Heart left ventricle (tissue), 16 donors: ENCODE measurements around the gene FCMR. TPM values are rescaled to one million over a fixed set of nuclear protein-coding genes. Genes with fewer than 3 reads are reported as not detected.

Experiments used
- ATAC-seq, 4 donors: fragments of 200-7000 bp; cut with Tn5 transposase; one replicate each; pipeline ENCODE4 v1.9.1; 2020 to 2022; ENCODE audit warnings: moderate library complexity in 4 of 4, mild to moderate bottlenecking in 3 of 4, moderate number of reproducible peaks in 1 of 4
- DNase-seq, 5 donors: peaks; one replicate each; pipeline ENCODE4 v3.0.0-alpha.2; 2020
- H3K27ac ChIP-seq, 12 donors: fragments of 200-600 bp; sonication (generic) in 4 of 12; one replicate each; pipeline versions ENCODE4 v1.5.0 to v1.8.0; 2016 to 2022; ENCODE audit warnings: mild to moderate bottlenecking in 2 of 12
- H3K27me3 ChIP-seq, 9 donors: fragments of 200-600 bp; sonication (generic) in 2 of 9; one replicate each; pipeline versions ENCODE4 v1.5.1 to v1.8.0; 2016 to 2022; ENCODE audit warnings: mild to moderate bottlenecking in 3 of 9
- H3K36me3 ChIP-seq, 9 donors: fragments of 200-600 bp; sonication (generic) in 2 of 9; one replicate each; pipeline versions ENCODE4 v1.5.0 to v1.8.0; 2018 to 2022; ENCODE audit warnings: mild to moderate bottlenecking in 2 of 9
- H3K4me1 ChIP-seq, 12 donors: fragments of 200-600 bp; sonication (generic) in 4 of 12; one replicate each; pipeline versions ENCODE4 v1.5.0 to v1.8.0; 2016 to 2022; ENCODE audit warnings: mild to moderate bottlenecking in 3 of 12
- H3K4me3 ChIP-seq, 12 donors: fragments of 200-600 bp; sonication (generic) in 4 of 12; one replicate each; pipeline versions ENCODE4 v1.5.0 to v1.8.0; 2017 to 2022; ENCODE audit warnings: mild to moderate bottlenecking in 9 of 12, moderate library complexity in 4 of 12
- H3K9me3 ChIP-seq, 12 donors: fragments of 200-600 bp; sonication (generic) in 4 of 12; one replicate each; pipeline versions ENCODE4 v1.5.0 to v1.8.0; 2016 to 2022; ENCODE audit warnings: mild to moderate bottlenecking in 1 of 12
- POLR2A ChIP-seq, 2 donors: fragments of 450-650 bp; IDR thresholded peaks; one replicate each; pipeline ENCODE4 v1.6.1; 2017; ENCODE audit warnings: antibody characterized with exemption in 2 of 2, mild to moderate bottlenecking in 2 of 2, moderate library complexity in 2 of 2
- WGBS, 4 donors: extraction: QIAGEN DNeasy Blood & Tissue Kit in 2 of 4; methylation state at CpG; one replicate each; pipeline versions ENCODE4 v1.1.5 to v1.1.7; 2013 to 2018; 5-methylcytosine and 5-hydroxymethylcytosine counted together
- intact Hi-C, 10 donors: fragments of 100-400 bp; cut with DNase I; formaldehyde crosslinking; loops; one replicate each; pipeline versions ENCODE4 v1.11.1 to v1.14.2; 2022
- polyA plus RNA-seq, 2 donors: library from polyadenylated mRNA; stranded (reverse); fragments of 200-250 nt; gene quantifications; one replicate each; pipeline ENCODE4 v1.2.3, GENCODE V29; 2013
- total RNA-seq, 9 donors: library from RNA; depleted of rRNA in 2 of 9; stranded (reverse); fragments of >200 nt in 2 of 9; fragmentation: NEBNext Ultra II Directional in 3 of 9; extraction: Animal tissue kit (Norgen Biotek cat#: 25700) in 3 of 9; gene quantifications; one replicate each; pipeline versions ENCODE4 v1.1.0 to v1.2.4, GENCODE V29; 2016 to 2023
- TF ChIP-seq, protein P1 (sequence below), 12 donors: fragments of 200-600 bp; sonication (generic) in 4 of 12; IDR thresholded peaks; one replicate each; pipeline versions ENCODE4 v1.5.0 to v1.8.0; 2018 to 2022; ENCODE audit warnings: antibody characterized with exemption in 12 of 12, mild to moderate bottlenecking in 5 of 12
- donor health status: ischemic (EF 13 %, LVEDD 7.1; RV severe dilation, severe dysfunction).
- donor health status: healthy with polysubstance abuse.
- donor health status: DM: no; HTN: yes; CAD: no.
- donor health status: DM: no; HTN: no; CAD: no.
- donor health status: ischemic (EF 25% LVEDD 6.9; RV normal size, moderate dysfunction).
- donor health status: ischemic (EF 25% LVEDD 5.7; RV mildly dilated, moderate dysfunction).
- donor health status: healthy.
- donor health status: DM: yes; HTN: yes; CAD: no.
- donor health status: ischemic (EF 35%, LVEDD 5.7; RV mildly dilated, moderate dysfunction).
- donor health status: nonischemic (EF 11% LVEDD 7.7; RV severe dilation, severe dysfunction).
- donor health status: DM: yes; HTN: yes; CAD: no.
- donor health status: PGD.
- donor health status: ischemic (EF 29% LVEDD 5.4; RV normal size, mild dysfunction).
- donor health status: nonischemic (EF 23%, LVEDD 6.1; RV moderate dilation, normal function).

FCMR gene
- total and polyA plus RNA-seq, 11 donors, result 0.99 to 16.3 (median 3.2) TPM

DNA sequence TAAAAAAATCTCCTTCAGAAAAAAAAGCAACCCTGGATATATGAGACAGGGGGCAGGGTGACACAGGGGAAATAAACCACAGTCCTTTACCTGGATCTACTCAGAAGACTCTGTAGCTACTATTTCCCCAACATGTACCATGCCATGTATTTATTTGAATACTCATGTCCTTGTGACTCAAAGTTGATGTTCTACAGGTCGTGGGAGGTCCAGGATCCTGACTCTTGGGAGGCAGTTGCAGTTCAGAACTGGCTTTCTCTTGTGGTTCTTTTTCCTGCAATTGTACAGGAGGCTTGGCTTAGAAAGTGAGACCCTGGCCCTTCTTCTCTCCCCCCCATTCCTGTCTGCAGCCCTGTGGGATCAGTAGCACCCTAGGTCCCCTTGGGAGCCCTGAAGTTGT is 30.3 kb downstream of the FCMR start:
- intact Hi-C loops, result no loop called here
- Histone ChIP-seq H3K36me3 (no peaks in the 10 kb centered on the region), H3K4me3 (no peak overlapping the region), H3K4me1 (peaks cover 0 to 15% (median 2%) of the 10 kb centered on the region in 12 donors), H3K27me3 (peaks cover 0 to 8% (median 0%) of the 10 kb centered on the region in 9 donors), H3K27ac (no peak overlapping the region), H3K9me3 (no peaks in the 10 kb centered on the region)
- no peak for DNase-seq
- ATAC-seq, result no peak
- whole genome bisulfite sequencing, 4 donors, result 72 to 91% (median 89%) methylated on average over 1 of the region's 1 CpG
- no peak for TF ChIP-seq POLR2A (IDR thresholded peaks at IDR 0.05)
- TF ChIP-seq, protein P1, sequence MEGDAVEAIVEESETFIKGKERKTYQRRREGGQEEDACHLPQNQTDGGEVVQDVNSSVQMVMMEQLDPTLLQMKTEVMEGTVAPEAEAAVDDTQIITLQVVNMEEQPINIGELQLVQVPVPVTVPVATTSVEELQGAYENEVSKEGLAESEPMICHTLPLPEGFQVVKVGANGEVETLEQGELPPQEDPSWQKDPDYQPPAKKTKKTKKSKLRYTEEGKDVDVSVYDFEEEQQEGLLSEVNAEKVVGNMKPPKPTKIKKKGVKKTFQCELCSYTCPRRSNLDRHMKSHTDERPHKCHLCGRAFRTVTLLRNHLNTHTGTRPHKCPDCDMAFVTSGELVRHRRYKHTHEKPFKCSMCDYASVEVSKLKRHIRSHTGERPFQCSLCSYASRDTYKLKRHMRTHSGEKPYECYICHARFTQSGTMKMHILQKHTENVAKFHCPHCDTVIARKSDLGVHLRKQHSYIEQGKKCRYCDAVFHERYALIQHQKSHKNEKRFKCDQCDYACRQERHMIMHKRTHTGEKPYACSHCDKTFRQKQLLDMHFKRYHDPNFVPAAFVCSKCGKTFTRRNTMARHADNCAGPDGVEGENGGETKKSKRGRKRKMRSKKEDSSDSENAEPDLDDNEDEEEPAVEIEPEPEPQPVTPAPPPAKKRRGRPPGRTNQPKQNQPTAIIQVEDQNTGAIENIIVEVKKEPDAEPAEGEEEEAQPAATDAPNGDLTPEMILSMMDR (IDR thresholded peaks at IDR 0.05), result no peak

DNA sequence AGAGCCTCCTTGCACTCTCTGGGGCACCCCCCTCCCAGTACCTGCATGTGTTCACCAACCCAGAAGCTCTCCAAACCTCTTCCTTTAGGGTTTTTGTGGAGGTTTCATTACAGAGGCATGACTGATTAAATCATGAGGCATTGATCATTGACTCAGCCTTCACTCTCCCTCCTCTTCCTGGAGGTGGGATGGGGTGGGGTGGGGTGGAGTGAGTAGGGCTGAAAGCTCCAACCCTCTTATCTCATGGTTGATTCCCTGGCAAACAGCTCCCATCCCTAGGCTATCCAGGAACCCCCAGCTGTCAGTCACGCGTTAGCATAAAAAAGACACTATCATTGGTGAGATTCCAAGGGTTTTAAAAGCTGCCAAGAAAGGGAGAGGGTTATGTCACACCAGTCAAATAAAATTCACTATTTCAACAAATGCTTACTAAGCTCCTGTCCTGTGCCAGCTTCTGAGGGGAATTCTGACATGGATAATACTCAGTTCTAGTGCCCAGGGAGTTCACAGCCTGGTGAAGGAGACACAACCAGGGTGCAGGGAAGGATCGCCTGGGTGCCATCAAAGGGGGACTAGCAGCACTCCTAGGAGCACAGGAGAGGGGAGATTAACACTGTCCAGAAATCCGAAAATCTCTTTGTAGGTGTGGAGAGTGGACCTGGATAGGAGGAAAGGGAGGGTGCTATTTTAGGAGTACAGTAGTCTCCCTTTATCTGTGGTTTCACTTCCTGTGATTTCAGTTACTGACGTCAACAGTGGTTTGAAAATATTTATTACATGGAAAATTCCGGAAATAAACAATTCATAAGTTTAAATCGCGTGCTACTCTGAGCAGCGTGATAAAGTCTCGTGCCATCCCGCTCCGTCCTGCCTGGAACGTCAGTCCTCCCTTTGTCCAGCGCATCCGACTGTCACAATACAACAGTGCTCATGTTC is 31.3 kb downstream of the FCMR start:
- intact Hi-C loops, result no loop called here
- TF ChIP-seq, protein P1 (IDR thresholded peaks at IDR 0.05), result no peak
- no peak for TF ChIP-seq POLR2A (IDR thresholded peaks at IDR 0.05)
- Histone ChIP-seq H3K9me3 (no peaks in the 10 kb centered on the region), H3K4me3 (no peak overlapping the region), H3K4me1 (peaks cover 0 to 15% (median 2%) of the 10 kb centered on the region in 12 donors), H3K36me3 (no peaks in the 10 kb centered on the region), H3K27me3 (peaks cover 0 to 8% (median 0%) of the 10 kb centered on the region in 9 donors), H3K27ac (no peak overlapping the region)
- ATAC-seq (peak; percentile 20 to 83 (median 56)), DNase-seq (no peak)
- WGBS, 4 donors, result 34 to 50% (median 40%) methylated on average over 15 of the region's 15 CpGs

DNA sequence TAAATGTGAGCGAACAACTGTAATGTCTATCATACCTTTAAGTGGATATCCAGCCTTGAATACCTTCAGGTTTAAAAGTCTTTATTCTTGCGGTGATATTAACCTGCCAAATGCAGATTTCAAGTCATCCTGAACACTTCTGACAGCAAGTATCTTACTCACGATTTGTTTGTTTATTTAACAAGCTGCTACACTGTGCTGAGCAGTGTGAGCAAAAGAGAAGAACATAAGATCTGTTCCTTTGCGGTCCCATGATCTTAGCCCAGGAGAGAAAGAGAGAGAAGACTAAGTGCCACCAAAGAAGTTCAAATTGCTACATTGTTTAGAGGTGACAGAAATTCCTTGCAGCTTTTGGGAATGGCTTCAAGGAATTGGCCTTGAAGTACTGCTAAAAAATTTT is 34.0 kb downstream of the FCMR start:
- H3K36me3 ChIP-seq, result no peaks in the 10 kb centered on the region
- H3K9me3 ChIP-seq, result no peaks in the 10 kb centered on the region
- H3K4me1 ChIP-seq, result peaks cover 0 to 15% (median 2%) of the 10 kb centered on the region in 12 donors
- ATAC-seq (no peak), DNase-seq (no peak)
- H3K27ac ChIP-seq, result no peak overlapping the region
- no peak overlapping the region for H3K4me3 ChIP-seq
- 72 to 84% (median 78%) methylated on average over 4 of the region's 4 CpGs for WGBS, 4 donors
- no peak for TF ChIP-seq POLR2A (IDR thresholded peaks at IDR 0.05)
- TF ChIP-seq, protein P1 (IDR thresholded peaks at IDR 0.05), result no peak
- intact Hi-C loops, result no loop called here
- H3K27me3 ChIP-seq, result peaks cover 0 to 8% (median 0%) of the 10 kb centered on the region in 9 donors

DNA sequence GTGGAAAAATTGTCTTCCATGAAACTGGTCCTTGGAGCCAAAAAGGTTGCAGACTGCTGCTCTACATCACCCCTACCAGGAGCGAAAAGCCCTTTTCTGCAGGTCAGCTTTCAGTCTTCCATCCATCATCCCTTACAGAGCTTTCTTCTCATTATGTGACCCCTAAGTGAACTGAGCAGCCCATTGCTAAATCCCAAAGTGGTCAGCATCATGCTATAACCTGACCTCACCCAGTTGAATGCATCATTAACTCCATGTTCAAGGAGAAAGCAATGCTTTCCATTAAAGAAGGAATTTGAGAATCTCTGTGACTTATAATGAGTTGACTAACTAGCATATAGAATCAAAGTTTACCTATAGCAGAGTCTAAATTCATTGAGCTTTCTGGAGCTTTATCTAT is 34.9 kb downstream of the FCMR start:
- Histone ChIP-seq H3K9me3 (no peaks in the 10 kb centered on the region), H3K4me1 (peaks cover 0 to 15% (median 2%) of the 10 kb centered on the region in 12 donors), H3K4me3 (no peak overlapping the region), H3K27ac (no peak overlapping the region), H3K27me3 (peaks cover 0 to 6% (median 0%) of the 10 kb centered on the region in 9 donors), H3K36me3 (no peaks in the 10 kb centered on the region)
- DNase-seq (no peak), ATAC-seq (no peak)
- TF ChIP-seq, protein P1 (IDR thresholded peaks at IDR 0.05), result no peak
- no peak for TF ChIP-seq POLR2A (IDR thresholded peaks at IDR 0.05)
- 86 to 96% (median 91%) methylated on average over 1 of the region's 1 CpG for WGBS, 4 donors
- intact Hi-C loops, result no loop called here
